NCI-H446 treated with DMSO at 0.1 percent for 48 hours (cell line): ENCODE data around the gene ARL15.

ENCODE experiments used
- DNase-seq: peaks from one replicate; lab custom pipeline; 2025; lab: John Stamatoyannopoulos, UW

ARL15 gene

DNA sequence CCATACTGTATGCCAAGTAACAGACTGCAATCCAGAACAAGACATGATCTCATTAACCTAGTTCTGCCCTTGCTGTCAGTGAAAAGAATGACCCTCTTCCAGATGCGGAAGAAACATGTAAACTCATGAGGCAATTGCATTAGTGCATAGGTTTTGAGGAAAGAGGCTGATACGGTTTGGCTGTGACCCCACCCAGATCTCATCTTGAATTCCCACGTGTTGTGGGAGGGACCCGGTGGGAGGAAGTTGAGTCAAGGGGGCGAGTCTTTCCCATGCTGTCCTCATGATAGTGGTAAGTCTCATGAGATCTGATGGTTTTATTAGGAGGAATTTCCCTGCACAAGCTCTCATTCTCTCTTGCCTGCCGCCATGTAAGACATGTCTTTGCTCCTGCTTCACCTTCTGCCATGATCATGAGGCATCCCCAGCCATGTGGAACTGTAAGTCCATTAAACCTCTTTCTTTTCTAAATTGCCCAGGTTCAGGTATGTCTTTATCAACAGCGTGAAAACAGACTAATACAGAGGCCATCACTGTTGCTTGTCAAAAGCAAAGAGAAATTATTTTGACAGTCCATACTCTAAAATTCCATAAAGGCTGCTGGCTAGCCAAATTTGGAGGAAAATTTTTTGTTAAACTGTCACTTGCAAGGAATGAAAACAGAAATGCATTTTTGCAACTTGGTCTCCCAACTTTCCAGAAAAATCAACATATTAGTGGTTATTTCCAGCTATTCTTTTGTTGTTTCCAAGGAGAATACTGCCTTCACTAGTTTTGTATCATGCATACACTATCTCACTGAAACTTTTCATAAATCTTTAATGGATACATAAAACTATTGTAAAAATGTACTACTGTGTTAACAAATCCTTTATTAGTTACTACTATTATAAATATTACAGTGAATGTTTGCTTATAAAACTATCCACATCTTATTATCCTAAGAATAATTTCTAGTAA, 3.2 kb upstream of the ARL15 start:
- DNase-seq: no peak

GRCh38 chr5:54312499-54312898, 2.1 kb upstream of the ARL15 start:
- no peak for DNase-seq

GRCh38 chr5:54311176-54311677, 854 bp upstream of the ARL15 start:
- no peak for DNase-seq

DNA sequence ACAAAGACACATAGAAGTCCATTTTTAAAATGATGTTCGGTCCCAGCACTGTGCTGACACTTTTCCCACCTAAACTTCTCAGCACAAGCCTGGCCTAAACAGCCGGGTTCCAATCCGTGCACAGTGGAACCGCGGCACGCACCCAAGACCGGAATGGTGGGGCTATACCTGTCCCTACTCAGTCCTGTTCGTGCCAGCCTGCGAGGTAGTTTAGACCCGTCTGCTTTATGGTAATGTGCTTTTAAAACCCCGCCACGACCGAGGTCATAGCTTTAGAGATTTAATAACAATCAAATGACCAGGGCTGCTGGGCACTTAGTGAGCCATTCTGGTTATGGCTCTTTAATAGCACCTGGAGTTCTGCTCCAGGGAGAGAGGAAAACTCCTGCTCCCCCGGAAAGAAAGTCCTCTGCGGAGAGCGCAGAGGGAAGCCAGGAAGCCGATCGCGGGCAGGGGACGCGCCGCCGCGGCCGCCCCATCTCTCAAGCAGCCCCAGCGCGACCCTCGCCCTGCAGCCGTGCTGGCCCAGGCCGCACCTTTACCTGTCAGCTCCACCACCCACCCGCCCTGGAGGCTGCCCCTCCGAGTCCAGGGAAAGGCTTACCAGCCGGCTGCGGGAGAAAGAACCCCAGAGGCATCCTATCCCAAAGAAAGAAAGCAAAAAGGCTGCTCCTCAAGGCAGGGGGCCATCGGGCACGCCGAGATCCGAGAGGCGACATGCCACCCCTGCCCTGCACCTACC, 511 bp downstream of the ARL15 start:
- no peak for DNase-seq

- no peak for DNase-seq
Observed at GRCh38 chr5:54309276-54309675, 1.1 kb downstream of the ARL15 start.

GRCh38 chr5:54307583-54307982, 2.8 kb downstream of the ARL15 start:
- no peak for DNase-seq

- DNase-seq: no peak
Observed at GRCh38 chr5:54306893-54307292, 3.5 kb downstream of the ARL15 start.

DNA sequence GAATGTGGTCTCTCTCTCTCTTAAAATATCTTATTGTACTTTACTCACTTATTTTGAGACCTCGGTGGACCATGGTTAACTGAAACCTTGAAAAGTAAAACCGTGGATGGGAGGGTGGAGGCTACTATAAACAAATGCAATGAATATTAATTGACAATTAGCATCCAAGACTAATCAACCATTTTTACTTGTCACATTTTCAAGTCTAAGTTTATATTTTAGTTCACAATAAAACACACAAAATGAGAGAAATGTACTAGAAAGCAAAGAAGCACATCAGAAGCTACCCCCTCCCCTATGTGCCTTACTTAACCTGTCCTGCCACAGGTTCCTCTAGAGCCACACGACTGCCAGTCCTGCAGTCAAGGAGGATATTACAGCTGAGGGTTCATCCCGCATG, 4.6 kb downstream of the ARL15 start:
- DNase-seq: no peak

DNA sequence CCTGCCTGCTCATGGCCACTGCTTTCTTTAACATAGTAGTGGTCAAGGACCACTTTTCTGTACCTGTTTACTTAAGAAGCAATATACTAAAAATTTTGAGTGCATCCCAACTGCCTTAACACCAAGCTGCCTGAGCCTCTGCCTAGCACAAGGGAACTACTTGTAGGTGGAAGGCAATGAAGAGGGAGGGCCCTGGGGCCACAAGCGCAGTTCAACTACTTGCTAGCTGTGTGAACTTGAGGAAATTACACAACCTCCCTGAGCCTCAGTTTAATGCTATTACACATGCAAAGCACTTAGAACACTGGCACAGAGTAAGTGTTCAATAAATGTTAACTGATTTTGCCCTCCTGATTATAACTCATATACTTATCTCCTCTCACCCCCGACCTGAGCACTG, 6.3 kb downstream of the ARL15 start:
- DNase-seq: no peak

DNA sequence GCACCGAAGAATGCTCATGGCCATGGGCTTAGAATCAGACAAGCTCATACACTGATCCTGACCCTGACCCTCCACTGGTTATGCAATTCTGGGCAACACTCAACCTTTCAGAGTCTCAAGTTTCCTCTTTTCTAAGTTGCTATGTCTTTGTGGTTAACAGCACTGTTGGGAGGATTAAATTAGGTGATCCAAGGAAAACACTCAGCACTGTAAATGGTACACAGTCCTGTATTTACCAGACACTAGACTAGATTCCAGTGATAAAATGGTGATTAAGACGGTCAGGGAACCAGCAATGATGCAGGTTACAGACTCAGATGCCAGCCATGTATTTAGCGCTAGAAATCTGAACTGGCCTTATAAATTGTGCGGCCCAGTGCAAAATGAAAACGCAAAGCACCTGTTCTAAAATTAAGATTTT, 8.1 kb downstream of the ARL15 start:
- no peak for DNase-seq

DNA sequence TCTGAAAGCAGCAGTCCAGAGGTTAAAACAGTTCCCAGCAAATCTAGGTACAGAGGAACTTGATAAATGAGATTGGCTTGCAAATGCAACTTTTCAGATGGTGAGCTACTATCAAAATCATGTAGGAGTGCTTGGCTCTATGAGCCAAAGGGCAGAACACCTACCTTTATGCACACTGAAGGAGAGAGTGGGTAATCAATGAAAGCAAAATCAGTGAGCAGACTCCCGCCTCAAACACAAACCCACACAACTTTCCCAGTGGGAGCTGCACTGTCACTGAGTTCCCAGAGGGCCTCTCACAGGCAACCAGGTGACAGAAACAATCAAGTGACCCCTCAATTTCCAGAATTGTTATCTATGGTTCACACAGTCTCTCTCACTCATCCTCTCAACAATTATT, 8.5 kb downstream of the ARL15 start:
- DNase-seq: no peak

- DNase-seq: no peak
Observed at GRCh38 chr5:54301220-54301619, 9.2 kb downstream of the ARL15 start.

DNA sequence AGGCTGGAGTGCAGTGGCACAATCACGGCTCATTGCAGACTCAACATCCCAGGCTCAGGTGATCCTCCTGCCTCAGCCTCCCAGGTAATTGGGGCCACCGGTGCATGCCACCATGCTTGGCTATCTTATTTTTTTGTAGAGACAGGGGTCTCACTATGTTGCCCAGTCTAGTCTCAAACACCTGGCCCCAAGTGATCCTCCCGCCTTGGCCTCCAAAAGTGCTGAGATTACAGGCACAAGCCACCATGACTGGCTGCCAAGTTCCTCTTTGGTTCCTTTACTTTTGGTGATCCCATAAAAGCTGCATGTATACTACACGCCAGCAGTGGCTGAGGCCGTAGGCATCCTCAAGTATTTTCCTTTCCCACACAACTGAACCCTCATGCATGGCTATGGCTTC, 11.4 kb downstream of the ARL15 start:
- no peak for DNase-seq

GRCh38 chr5:54296386-54296785, 14.0 kb downstream of the ARL15 start:
- no peak for DNase-seq

GRCh38 chr5:54295651-54296276, 14.6 kb downstream of the ARL15 start:
- no peak for DNase-seq

DNA sequence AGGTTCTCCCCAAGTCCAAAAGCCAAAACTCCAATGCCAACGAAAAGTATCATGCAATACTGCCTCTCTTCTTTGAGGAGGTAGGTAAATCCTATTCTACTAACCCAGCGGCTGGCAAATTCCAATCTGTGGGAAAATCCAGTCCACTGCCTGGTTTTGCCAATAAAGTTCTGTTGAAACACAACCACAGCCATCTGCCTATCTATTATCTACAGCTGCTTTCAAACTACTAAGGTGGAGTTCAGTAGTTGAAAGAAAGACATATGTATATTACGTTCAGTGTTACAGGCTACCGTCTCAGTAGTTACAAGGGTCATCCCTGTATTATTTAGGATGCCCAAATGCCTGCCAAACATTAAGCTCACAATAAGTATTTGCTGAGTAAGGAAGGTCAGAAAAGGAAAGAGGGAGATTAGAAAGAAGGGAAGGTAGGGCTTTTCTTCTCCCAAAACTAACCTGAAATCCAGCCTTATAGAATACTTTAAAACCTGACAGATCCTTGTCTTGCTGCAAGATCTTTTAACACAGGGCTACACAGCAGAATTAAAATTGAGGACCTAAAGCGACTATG, 16.2 kb downstream of the ARL15 start:
- no peak for DNase-seq

DNA sequence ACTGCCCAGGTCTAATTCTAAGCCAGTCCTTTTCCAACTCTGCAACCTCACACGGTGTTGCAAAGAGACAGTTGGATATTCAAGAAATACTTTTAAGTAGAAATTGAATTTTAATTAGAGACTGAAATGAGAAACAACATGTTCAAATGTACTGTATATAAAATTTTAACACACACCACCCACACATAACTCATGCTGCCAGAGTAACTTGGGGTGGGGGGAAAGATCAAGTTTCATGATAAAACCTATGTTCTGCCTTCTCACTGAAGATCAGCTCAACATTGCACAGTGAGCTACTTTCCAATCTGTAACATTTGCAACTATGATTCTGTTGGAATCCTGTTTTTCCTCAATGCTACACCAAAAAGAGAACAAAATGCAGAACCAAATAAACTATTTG, 17.5 kb downstream of the ARL15 start:
- no peak for DNase-seq

GRCh38 chr5:54291498-54291897, 18.9 kb downstream of the ARL15 start:
- no peak for DNase-seq

GRCh38 chr5:54289769-54290168, 20.6 kb downstream of the ARL15 start:
- DNase-seq: no peak

GRCh38 chr5:54288568-54289217, 21.7 kb downstream of the ARL15 start:
- no peak for DNase-seq

GRCh38 chr5:54285686-54286085, 24.7 kb downstream of the ARL15 start:
- no peak for DNase-seq

DNA sequence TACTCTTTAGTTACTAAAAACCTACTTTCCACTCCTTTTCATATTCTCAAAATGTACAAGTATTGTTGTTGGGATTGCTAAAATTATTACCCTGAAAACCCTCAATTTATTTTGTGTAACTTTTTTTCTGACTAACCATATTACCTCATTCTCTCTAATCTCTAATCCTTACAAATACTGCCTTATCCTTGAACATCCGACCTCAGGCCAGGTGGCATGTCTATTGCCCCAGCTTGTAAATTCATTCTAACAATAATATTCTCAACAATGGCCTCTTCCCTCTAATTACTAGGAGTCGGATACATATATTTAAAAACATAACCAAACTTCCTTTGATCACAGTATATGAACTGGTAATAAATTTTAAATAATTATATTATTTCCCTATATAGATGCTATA, 25.8 kb downstream of the ARL15 start:
- no peak for DNase-seq
